HG02588 (cell line): ENCODE measurements around the gene EIPR1.

ENCODE experiments used
- ATAC-seq: cut with Tn5 transposase; IDR thresholded peaks from one replicate; pipeline ENCODE4 v1.9.1; 2021; ENCODE audit warnings: mild to moderate bottlenecking, moderate library complexity; ENCODE audit not compliant: unreplicated experiment

EIPR1 gene

GRCh38 chr2:3325458-3326181 lies 52.0 kb downstream of the EIPR1 start:
- ATAC-seq, result no peak

DNA sequence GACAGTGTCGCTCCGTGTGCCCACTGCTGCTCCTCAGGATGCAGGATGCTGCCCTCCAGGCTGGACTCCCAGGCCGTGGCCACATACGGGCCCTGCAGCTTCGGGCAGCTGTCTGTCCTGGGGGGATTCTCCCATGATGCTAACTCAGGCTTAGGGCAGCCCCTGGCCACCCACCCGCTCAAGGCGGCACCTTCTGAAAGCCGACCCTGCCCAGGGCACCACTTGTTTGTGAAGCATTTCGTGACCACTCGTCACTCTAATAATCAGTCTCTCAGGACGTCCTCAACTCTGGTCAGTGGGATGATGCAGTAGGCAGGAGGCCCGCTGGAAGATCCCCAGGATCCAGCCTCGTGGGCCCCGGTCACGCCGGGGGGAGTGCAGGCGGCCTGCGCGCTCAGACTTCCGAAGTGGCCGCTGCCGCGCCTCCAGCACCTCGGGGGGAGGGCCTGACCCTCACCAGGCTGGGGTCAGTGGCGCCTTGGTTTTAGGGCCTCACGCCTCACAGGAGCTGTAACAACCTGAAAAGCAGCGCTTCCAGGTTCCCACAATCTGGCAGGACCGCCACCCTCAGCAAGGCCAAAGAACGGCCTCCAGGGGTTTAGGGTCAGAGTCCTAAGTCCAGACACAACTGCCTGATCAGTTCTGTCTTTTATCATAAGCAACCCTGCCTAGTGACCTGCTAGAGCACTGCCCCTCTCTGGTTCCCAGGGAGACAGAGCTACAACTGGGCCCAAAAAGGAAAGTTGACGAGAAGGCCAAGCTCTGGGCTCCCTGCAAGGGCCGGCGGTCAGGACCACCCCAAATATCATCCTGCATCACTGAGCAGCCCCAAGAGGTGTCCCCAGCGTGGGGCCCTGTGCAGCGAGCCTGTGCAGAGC lies 53.0 kb downstream of the EIPR1 start:
- ATAC-seq, result no peak

DNA sequence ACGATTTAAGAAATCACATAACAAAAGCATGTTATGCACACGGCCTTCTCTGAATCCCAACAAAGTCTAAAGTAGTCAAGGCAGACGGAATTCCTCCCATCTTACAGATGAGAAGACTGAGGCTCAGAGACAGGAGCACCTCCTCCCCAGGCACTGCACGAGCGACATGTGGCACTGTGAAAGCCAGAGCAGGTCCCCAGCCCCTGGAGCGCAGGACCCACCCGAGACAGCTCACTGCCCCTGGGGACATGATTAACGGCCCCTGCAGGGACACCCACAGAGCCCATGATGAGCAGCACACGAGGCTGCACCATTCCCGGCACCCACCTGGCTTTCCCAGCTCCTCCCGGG lies 53.6 kb downstream of the EIPR1 start:
- no peak for ATAC-seq

DNA sequence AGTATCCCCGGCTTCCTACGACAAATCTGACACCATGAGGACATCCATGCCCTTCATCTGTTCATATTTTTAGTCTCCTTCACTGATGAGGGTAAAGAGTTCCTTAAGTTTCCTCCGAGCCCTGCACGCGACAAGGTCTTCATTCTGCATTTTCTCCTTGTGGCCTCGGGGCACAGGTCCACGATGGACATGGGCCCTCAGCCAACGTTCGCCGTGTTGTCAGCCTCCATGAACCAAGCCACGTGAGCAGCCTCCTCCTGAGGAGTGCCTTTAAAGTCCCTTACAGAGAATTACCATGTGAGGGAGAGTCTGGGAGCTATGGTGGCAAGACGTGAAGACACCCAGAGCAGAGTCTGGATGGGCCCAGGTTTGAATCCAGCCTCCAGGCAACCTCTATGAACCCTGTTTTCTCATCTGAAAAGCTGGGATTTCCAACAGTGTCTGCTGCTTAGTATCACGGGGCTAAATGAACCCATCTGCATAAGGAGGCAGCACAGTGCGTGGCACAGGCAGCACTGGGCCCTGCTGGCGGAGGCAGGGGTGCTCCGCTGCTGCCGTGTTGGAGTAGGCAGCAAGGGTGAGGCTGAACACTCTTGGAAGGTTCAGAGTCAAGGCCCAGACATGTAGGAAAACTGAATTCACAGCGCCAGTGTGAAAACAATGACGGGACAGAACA lies 54.1 kb downstream of the EIPR1 start:
- no peak for ATAC-seq

- ATAC-seq, result no peak
Measured at GRCh38 chr2:3322311-3322970, 55.2 kb downstream of the EIPR1 start.

- ATAC-seq, result no peak
Measured at GRCh38 chr2:3321825-3322224, 55.8 kb downstream of the EIPR1 start.

GRCh38 chr2:3320910-3321605 lies 56.6 kb downstream of the EIPR1 start:
- ATAC-seq, result no peak

DNA sequence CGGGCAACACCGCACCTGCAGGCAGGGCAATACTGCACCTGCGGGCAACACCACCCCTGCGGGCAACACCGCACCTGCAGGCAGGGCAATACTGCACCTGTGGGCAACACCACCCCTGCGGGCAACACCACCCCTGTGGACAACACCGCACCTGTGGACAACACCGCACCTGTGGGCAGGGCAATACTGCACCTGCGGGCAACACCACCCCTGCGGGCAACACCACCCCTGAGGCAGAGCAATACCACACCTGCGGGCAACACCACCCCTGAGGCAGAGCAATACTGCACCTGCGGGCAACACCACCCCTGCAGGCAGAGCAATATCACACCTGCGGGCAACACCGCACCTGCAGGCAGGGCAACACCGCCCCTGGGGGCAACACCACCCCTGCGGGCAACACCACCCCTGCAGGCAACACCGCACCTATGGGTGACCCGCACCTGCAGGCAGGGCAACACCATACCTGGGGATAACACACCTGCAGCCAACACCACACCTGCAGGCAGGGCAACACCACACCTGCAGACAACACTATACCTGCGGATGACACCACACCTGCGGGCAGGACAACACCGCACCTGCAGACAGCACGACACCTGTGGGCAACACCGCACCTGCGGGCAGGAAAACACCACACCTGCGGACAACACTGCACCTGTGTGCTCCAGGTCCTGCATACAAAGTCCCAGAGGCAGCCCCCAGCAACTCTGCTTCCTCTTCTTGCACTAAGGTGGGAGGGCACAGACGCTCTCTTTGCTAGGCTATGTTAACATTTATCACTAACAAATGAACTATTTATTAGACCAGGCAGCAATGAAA lies 57.7 kb downstream of the EIPR1 start:
- no peak for ATAC-seq

GRCh38 chr2:3319134-3319533 lies 58.5 kb downstream of the EIPR1 start:
- ATAC-seq, result no peak

DNA sequence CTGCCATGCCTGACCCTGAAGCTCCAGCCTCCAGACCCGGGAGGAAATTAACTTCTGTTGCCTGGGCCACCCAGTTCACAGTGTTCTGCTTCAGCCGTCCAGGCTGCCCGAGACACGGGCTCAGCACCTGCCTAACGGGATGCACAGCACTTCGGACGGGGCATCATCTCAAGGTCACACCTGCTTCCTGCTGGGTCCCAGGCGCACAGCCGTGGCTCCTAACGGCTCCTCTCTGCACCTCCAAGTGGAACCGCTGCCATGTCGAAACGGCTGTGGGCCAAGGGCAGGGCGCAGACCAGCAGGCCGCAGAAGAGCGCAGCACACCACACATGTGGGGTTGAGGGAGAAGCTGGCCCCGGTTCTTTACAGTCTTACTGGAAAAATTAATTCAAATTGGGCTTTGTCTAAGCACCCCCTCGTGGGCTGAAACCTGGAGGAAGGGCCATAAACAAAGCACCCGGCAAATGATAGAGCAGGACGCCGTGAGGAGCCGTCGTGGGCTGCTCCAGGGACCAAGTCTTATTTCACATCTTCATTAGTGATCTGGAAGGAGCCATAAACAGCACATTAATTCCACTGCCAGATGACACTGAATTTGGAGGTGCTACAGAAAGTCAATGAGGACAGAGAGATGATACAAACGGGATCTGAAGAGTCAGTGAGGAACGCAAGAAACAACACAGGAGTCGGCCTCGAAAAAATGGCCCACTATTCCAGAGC lies 59.6 kb downstream of the EIPR1 start:
- no peak for ATAC-seq

GRCh38 chr2:3317277-3317685 lies 60.3 kb downstream of the EIPR1 start:
- ATAC-seq, result no peak

DNA sequence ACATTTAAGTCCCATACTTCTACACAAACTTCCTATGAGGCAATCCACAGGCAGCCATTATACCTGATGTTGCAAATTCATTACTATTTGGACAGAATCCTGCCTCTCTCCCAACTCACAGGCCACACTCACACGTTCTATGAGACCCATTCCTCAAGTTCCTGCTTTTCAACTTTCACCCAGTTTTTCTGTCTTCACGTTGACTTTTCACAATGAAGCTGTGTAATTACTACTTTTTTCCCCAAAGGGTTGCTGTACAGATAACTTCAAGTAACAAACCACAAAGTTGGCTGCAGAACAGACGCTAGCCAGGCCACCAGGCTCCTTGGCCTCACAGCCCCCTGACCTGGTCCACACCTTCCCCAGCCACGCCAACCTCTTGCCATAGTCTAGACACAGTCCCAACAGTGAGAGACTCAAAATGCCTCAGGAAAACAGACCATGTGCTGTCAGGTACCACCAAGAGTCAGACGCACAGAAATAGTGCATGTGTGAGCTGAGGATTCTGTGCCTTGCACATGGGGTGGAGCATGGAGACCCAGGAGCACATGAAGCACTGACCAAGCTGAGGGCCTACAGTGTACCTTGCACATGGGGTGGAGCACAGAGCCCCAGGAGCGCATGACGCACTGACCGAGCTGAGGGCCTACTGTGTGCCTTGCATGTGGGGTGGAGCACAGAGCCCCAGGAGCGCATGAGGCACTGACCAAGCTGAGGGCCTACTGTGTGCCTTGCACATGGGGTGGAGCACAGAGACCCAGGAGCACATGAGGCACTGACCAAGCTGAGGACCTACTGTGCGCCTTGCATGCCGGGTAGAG lies 61.0 kb downstream of the EIPR1 start:
- no peak for ATAC-seq

- no peak for ATAC-seq
Measured at GRCh38 chr2:3314626-3315025, 63.0 kb downstream of the EIPR1 start.

DNA sequence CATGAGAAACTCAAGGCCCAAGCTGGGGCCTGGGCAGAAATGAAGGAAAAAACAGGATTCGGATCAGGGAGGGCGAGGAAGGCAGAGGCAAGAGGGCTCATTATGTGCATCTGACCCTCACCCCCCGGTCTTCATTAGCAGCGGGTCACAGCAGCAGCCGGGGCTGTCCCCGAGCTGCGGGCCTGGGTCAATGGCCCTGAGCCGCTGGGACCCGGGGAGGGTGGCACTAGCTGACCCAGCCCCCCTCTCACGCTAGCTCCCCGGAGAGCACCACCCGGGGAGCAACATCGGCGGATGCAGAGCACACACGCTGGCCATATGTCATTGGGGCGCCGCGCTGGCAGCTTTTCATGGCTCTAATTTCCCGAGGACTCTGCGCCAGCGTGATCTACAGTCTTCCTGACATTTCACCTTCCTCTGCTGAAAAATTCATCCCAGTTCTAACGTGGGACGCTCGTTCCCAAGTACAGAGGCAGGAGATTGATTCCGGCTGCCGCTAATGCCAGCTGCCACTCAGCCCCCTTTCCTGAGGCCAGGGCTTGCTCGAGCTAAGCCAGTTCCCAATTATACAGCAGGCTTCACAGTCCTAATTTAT lies 63.7 kb downstream of the EIPR1 start:
- no peak for ATAC-seq

GRCh38 chr2:3312576-3313345 lies 64.9 kb downstream of the EIPR1 start:
- no peak for ATAC-seq

- no peak for ATAC-seq
Measured at GRCh38 chr2:3311601-3312000, 66.0 kb downstream of the EIPR1 start.
